Fibroblast of skin of back (primary cell): ENCODE data around the gene SETD2.
"Not testable (repeated sequence)": the region's sequence is repeated elsewhere in the genome, so short reads cannot be mapped to it uniquely, and the experiment has no call there.

Experiments used
- DNase-seq: peaks from one replicate; pipeline ENCODE4 v3.0.0-alpha.2; 2013

The SETD2 gene

GRCh38 chr3:47034868-47035489, 128.9 kb downstream of the SETD2 start:
- no peak for DNase-seq

- DNase-seq = not testable (repeated sequence)
These were observed 132.9 kb downstream of the SETD2 start for GRCh38 chr3:47031041-47031440.

- DNase-seq = no peak
These were observed 135.2 kb downstream of the SETD2 start for GRCh38 chr3:47028667-47029066.

- DNase-seq = no peak
These were observed 135.8 kb downstream of the SETD2 start for GRCh38 chr3:47028146-47028545.

GRCh38 chr3:47026432-47026831, 137.5 kb downstream of the SETD2 start:
- DNase-seq = not testable (repeated sequence)

GRCh38 chr3:47024932-47025331, 139.0 kb downstream of the SETD2 start:
- no peak for DNase-seq

GRCh38 chr3:47022641-47023071, 141.3 kb downstream of the SETD2 start:
- DNase-seq = no peak

- no peak for DNase-seq
These were observed 143.6 kb downstream of the SETD2 start for GRCh38 chr3:47020311-47020710.

GRCh38 chr3:47019201-47019600, 144.7 kb downstream of the SETD2 start:
- DNase-seq = no peak

- no peak for DNase-seq
These were observed 145.7 kb downstream of the SETD2 start for GRCh38 chr3:47018269-47018611.

- DNase-seq = peak; percentile 77
These were observed 146.2 kb downstream of the SETD2 start for GRCh38 chr3:47017504-47018268.

GRCh38 chr3:47016934-47017435, 146.9 kb downstream of the SETD2 start:
- peak; percentile 92 for DNase-seq

- DNase-seq = no peak
These were observed 147.6 kb downstream of the SETD2 start for GRCh38 chr3:47016086-47016933.

- no peak for DNase-seq
These were observed 148.8 kb downstream of the SETD2 start for GRCh38 chr3:47015151-47015550.

- DNase-seq = no peak
These were observed 149.9 kb downstream of the SETD2 start for GRCh38 chr3:47014036-47014435.

GRCh38 chr3:47013231-47013630, 150.7 kb downstream of the SETD2 start:
- no peak for DNase-seq

- DNase-seq = no peak
These were observed 151.3 kb downstream of the SETD2 start for GRCh38 chr3:47012342-47013230.

- DNase-seq = no peak
These were observed 152.5 kb downstream of the SETD2 start for GRCh38 chr3:47011371-47011770.

GRCh38 chr3:47010910-47011309, 153.0 kb downstream of the SETD2 start:
- DNase-seq = no peak

GRCh38 chr3:47010111-47010712, 153.7 kb downstream of the SETD2 start:
- no peak for DNase-seq

GRCh38 chr3:47009225-47010110, 154.4 kb downstream of the SETD2 start:
- peak; percentile 92 for DNase-seq
